Omental fat pad (tissue), 4 donors: ENCODE results near the gene BAIAP2L1. TPM values are rescaled to one million over a fixed set of nuclear protein-coding genes. Genes with fewer than 3 reads are reported as not detected.

Experiments
- ATAC-seq: fragments of 150-250 bp; one replicate; pipeline ENCODE4 v1.9.1; 2016; ENCODE audit warnings: mild to moderate bottlenecking, moderate library complexity; ENCODE audit not compliant: low FRiP score
- DNase-seq: peaks from one replicate; pipeline ENCODE4 v3.0.0-alpha.2; 2019; ENCODE audit warnings: low spot score
- total RNA-seq, 4 donors: library from RNA; depleted of rRNA; stranded (reverse); fragments of >200 nt; gene quantifications; one replicate each; pipeline ENCODE4 v1.1.0, GENCODE V29; 2016
- TF ChIP-seq, protein P1 (sequence below), 3 donors: fragments of 450-650 bp; IDR thresholded peaks; one replicate each; pipeline ENCODE4 v1.5.1; 2016 to 2017; ENCODE audit warnings: antibody characterized with exemption in 3 of 3, mild to moderate bottlenecking in 3 of 3, moderate library complexity in 2 of 3

BAIAP2L1 gene
- total RNA-seq, 4 donors from 2014 or later, result 2.5 to 6.3 (median 3.0) TPM

DNA sequence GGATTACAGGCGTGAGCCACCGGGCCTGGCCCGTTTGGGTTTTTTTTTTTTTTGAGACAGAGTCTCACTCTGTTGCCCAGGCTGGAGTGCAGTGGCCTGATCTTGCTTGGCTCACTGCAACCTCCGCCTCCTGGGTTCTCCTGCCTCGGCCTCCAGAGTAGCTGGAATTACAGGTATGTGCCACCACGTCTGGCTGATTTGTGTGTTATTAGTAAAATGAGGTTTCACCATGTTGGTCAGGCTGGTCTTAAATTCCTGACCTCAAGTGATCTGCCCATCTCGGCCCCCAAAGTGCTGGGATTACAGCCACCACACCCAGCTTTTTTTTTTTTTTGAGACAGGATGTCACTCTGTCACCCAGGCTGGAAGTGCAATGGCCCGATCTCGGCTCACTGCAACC, 5.9 kb upstream of the BAIAP2L1 start:
- DNase-seq (no peak), ATAC-seq (no peak)
- TF ChIP-seq, protein P1, sequence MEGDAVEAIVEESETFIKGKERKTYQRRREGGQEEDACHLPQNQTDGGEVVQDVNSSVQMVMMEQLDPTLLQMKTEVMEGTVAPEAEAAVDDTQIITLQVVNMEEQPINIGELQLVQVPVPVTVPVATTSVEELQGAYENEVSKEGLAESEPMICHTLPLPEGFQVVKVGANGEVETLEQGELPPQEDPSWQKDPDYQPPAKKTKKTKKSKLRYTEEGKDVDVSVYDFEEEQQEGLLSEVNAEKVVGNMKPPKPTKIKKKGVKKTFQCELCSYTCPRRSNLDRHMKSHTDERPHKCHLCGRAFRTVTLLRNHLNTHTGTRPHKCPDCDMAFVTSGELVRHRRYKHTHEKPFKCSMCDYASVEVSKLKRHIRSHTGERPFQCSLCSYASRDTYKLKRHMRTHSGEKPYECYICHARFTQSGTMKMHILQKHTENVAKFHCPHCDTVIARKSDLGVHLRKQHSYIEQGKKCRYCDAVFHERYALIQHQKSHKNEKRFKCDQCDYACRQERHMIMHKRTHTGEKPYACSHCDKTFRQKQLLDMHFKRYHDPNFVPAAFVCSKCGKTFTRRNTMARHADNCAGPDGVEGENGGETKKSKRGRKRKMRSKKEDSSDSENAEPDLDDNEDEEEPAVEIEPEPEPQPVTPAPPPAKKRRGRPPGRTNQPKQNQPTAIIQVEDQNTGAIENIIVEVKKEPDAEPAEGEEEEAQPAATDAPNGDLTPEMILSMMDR (IDR thresholded peaks at IDR 0.05), result no peak

DNA sequence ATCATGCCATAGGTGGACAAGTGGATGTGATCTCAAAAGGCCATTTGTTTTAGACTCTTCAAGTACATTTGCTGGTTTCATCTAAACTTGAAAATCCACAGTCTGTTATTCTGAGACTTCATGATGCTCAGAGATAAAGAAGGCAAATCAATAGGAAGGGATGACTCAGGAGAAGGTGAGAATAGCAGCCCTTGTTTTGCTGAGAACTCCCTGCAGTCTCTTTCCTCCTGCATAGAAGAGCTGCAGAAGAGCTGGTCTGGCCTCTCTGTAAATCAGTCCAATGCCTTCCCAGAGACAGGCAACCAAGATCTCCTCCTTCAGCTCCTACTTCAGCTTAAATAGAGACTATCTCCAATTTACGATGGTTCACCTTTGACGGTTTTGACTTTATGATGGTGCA, 4.0 kb upstream of the BAIAP2L1 start:
- DNase-seq (no peak), ATAC-seq (no peak)
- TF ChIP-seq, protein P1 (IDR thresholded peaks at IDR 0.05), result no peak

DNA sequence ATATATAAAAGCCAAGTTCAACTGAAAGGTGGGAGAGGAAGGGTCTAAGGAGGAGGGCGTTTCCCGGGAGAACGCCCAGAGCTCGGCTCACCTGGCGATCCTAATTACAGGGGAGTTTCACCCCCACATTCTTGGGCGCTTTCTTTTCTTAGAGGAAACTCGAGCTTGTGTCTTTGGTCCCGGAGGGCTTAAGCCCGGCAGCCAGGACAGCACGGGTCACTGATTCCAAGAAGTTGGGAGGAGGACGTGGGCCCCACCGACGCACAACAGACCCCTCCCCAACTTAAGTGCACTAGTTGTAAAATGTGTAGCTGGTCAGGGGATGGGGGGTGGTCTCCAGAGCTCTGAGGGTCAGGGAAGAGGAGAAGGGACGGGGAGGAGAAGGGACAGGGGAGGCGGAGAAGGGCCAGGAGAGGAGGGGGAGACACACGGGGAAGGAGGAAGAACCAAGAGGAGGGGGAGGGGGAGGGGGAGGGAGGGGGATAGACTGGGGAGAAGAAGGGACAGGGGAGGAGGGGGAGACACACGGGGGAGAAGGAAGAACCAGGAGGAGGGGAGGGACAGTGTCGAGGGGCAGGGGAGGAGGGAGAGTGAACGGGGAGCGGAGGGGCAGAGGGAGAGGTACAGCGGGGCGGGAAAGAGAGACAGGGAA, 874 bp downstream of the BAIAP2L1 start:
- ATAC-seq, result no peak
- no peak for DNase-seq
- TF ChIP-seq, protein P1 (IDR thresholded peaks at IDR 0.05), result no peak

DNA sequence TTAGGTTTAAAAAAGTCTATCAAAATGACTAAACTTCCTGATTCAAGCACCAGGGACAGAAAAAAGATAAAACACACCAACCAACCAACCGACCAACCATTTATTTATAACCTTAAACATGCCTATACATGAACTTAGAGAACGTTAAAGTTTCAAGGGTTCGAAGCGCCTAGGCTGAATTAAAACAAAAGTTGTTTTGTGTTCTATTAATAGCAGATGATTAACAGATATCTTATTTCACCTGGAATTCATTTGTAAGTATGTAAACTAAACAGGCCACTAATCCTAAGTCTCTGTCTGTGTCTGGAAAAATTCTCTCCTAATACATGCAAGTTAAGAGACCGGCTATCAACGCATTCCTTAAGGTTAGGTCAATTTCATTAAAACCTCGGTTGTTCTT, 1.4 kb downstream of the BAIAP2L1 start:
- ATAC-seq (no peak), DNase-seq (no peak)
- TF ChIP-seq, protein P1 (IDR thresholded peaks at IDR 0.05), result no peak

DNA sequence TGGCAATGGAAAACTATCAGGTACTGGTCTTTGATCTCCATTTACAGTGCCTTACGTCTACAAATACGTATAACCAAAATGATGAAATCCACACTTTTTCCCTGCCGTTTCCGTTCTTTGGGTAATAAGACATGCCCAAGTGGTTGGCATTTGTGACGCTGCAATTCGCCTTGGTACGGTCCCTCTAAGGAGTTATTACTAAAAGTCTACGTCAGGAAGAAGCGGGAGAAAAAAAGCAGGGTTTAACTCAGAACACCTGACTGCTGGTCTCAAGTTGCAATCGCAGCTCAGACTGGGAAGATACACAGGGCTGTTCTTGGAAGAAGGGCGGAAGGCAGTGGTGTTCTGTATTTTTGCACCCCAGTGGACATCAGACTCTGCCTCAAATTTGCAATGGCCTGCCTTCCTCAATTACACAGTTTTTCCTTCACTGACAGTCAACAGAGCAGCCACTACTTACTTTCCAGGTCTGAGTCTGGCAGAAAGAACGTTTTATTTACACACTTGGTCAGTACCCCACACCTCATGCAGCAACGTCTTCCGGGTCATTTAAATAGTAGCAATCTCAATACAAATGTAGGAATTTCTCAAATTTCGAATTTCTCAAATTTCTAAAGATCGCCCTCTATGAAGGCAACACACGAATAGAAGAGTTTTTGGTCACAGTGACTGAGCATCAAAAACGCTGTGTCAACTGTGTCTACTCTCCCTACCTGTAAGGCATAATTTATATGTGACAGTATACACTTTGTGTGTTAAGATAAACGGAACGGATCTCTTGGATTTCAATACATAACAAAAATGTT, 2.1 kb downstream of the BAIAP2L1 start:
- no peak for DNase-seq
- TF ChIP-seq, protein P1 (IDR thresholded peaks at IDR 0.05), result no peak
- ATAC-seq, result no peak

DNA sequence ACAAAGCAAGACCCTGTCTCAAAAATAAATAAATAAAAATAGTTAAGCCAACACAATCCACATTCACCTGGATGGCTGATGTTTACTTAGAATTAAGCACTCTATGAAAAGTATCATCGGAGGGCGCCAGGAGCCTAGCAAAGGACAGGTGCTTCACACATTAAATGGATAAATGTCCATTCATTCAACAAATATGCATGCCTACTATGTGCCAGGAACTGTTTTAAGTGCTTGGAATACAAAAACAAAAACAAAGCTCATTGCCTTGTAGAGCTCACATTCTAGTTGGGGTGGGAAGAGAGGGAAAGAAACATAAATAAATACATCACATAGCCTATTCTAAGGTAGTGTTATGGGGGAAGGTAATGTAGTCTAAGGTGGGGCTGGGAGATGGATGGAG, 4.1 kb downstream of the BAIAP2L1 start:
- DNase-seq (no peak), ATAC-seq (no peak)
- TF ChIP-seq, protein P1 (IDR thresholded peaks at IDR 0.05), result no peak

DNA sequence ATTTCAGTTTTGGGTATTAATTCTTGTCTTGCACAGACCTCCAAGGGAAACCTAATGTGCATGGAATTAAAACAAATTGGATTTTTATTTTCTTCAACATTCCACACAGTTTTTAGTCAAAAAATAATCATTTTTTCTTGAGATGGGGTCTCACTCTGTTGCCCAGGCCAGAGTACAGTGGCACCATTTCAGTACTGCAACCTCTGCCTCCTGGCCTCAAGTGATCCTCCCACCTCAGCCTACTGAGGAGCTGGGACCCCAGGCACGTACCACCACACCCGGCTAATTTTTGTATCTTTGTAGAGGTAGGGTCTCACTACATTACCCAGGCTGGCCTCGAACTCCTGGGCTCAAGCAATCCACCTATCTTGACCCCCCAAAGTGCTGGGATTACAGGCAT, 4.9 kb downstream of the BAIAP2L1 start:
- DNase-seq (no peak), ATAC-seq (no peak)
- TF ChIP-seq, protein P1 (IDR thresholded peaks at IDR 0.05), result no peak
